HG02943 (cell line): ENCODE results near the gene PLEKHH1.
A peak's percentile ranks its signal among the peaks of the same experiment; 100 is the strongest.

Experiments
- ATAC-seq: cut with Tn5 transposase; IDR thresholded peaks from one replicate; pipeline ENCODE4 v1.9.1; 2021; ENCODE audit warnings: mild to moderate bottlenecking, low read depth, moderate library complexity; ENCODE audit not compliant: unreplicated experiment

The PLEKHH1 gene

GRCh38 chr14:67532998-67533753, at the start of gene PLEKHH1:
PLEKHH1 (plus strand) TSS chr14:67533290; CDS start chr14:67541868, 8,578 bp downstream.
- ATAC-seq, result no peak

- ATAC-seq, result no peak
Observed at GRCh38 chr14:67483579-67484285, 49.4 kb upstream of the PLEKHH1 start.

- no peak for ATAC-seq
Observed at GRCh38 chr14:67485501-67486095, 47.5 kb upstream of the PLEKHH1 start.

DNA sequence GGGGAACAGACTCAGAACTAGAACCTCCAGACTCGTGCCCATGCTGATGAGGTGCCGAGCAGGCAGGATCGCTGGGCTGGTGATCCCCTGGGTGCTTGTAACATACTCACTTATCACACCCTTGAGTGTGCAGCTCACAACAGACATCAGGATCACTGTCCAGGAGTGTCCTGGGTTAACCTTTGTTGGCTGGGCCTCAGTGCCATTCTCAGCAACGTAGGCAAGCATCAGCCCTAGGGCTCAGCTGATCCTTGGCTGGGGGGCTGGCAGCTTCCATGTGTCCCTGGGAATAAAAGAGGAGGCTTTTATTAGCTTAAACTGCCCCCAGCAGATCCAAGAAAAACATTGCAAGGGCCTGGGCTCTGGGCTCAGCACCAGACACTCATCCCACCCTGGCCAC, 46.2 kb upstream of the PLEKHH1 start:
- ATAC-seq, result no peak

DNA sequence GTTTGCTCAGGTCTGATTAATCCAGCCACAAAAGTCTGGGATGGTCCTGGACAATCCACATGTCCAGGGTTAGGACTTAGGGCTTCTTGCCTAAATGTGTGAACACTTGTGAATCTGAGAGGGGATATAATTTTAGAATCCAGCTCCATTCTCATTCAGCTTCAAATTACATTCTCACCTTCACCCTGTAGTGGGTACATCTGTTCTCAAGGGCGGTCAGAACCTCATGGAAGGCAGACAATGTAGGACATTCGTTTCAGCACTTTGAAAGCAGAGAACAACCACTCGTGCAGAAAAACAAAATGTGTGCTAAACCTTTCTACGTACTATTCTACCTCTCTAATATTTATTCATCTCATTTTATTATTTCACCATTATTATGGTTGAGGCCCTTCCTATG, 45.8 kb upstream of the PLEKHH1 start:
- no peak for ATAC-seq

- peak; percentile 91 for ATAC-seq
Observed at GRCh38 chr14:67487937-67488893, 44.9 kb upstream of the PLEKHH1 start, which contains the start of gene TMEM229B. TMEM229B (minus strand) TSS chr14:67488721; CDS start chr14:67473923, 14,798 bp downstream.

DNA sequence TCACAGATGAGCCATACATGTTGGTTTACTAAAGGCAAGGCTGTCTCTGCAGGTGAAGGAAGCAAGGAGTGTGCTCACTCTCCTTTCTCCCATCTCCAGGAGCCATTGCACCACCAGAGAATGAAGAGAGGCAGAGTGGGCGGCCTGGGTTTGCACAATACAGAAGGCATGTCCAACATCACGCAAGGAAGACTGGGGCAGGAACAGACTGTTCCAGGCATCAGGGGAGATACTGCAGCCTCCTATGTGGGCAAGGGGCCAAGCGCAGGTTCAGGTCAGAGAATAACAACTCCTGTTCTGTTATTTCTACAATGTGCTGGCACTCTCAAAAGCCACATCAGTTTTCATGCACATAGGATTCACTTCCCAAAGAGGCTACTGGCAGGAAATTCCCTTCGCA, 42.9 kb upstream of the PLEKHH1 start:
- no peak for ATAC-seq

- no peak for ATAC-seq
Observed at GRCh38 chr14:67491285-67491684, 41.8 kb upstream of the PLEKHH1 start.

DNA sequence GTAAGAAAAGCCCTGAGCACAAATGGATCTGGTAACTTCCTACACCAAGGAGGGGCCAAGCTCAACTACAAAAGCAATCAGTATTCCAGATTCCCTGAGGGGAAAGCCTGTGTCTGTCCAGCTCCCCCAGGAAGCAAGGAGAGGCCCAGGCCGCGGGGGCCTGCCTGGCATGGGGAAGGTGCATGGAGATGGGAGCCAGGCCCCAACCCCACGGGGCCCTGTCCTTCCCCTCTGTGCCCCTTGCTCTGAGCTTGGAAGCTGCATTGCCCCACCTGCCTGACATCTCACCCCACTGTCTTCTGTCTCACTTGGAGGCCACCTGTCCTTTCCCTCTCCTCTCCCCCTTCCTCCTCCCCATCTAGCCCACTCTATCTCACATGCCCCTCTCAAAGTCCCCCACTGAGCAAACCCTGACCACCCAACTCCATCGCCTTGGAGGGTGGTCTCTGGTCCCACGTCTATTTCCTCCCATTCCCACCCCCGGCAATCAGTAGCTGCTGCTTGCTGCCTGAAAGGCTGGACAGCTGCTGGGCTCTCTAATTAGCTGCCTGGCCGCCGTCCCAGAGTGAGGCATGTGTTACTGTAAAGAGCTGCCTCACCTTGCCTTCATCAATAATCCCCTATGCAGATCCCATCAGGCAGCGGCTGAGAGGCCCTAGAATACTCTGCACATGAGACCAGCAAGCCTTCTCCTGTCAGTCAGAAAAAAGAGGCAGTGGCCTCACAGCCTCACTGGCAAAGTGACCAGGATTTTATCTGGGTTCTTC, 41.2 kb upstream of the PLEKHH1 start:
- no peak for ATAC-seq

GRCh38 chr14:67492538-67492937, 40.6 kb upstream of the PLEKHH1 start:
- no peak for ATAC-seq

DNA sequence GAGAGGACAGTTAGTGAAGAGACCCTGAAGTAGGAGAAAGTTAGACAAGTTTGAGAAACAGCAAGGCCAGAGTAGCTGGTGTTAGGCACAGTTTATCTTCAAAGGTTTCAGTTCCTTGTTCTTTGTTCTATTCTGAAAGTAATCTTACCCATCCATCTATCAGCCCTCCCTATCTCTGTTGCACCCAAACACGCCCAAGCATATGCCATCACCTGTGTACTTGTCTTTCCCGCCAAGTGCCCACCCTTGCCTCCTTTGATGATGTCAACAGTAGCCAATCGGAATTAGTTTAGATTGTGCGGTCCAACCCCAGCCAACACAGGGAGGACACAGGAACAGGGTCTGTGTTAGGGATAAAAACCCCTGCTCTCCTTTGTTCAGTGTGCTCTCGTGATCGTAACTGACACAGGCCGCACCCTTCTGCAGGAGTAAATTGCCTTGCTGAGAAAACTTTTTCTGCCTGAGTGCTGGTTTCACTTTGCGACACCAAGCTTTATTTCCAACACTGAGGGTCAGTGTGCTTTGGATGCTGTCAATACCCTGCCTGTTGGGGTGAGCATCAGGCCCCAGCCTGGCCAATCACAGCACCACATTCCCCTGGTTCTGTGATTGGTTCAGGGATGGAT, 39.9 kb upstream of the PLEKHH1 start:
- no peak for ATAC-seq

- ATAC-seq, result no peak
Observed at GRCh38 chr14:67495827-67496226, 37.3 kb upstream of the PLEKHH1 start.

- ATAC-seq, result no peak
Observed at GRCh38 chr14:67497216-67497615, 35.9 kb upstream of the PLEKHH1 start.

DNA sequence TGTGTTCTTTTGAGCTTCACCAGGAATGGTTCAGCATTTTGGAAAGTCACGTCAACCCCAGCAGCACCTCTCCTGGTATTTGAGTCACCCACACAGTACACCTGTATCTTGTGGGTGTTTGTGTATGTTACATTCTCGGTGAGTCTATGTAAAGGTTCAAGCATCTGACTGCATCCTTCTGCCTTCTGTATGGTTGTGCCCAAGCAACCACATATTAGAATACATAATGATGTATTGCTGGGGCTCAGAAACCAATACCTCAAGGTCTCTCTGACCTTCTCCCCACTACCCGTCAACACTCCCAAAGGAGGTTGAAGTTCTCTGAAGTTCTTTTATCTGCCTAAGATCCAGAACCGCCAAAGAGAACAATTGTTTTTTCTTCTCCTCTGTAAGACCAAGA, 35.4 kb upstream of the PLEKHH1 start:
- ATAC-seq, result no peak

DNA sequence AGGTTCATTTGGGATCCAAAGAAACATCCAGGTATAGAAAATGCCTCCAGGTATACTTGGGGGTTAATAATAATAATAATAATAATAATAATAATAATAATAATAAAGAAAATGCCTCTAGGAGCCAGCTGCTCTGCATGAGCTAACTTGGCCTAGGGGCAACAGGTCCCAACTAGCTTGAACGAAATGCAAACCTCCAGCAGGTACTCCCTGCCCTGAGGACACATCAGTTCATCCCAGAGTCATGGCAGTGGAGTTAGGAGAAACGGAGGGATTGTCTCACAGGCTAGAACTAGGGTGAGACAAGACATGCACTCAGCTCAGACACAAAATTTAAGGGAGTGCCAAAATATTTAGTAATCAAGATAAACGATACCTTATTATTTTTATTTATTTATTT, 32.1 kb upstream of the PLEKHH1 start:
- no peak for ATAC-seq

GRCh38 chr14:67501670-67502069, 31.4 kb upstream of the PLEKHH1 start:
- no peak for ATAC-seq

GRCh38 chr14:67502867-67503266, 30.2 kb upstream of the PLEKHH1 start:
- no peak for ATAC-seq

- ATAC-seq, result no peak
Observed at GRCh38 chr14:67503331-67503730, 29.8 kb upstream of the PLEKHH1 start.

GRCh38 chr14:67505254-67505653, 27.8 kb upstream of the PLEKHH1 start:
- ATAC-seq, result no peak
